ENCODE measurements around the gene UCMA. TPM values are rescaled to one million over a fixed set of nuclear protein-coding genes. Genes with fewer than 3 reads are reported as not detected.

The UCMA gene
- total RNA-seq, 1 experiment from 2014 or later: not detected

DNA sequence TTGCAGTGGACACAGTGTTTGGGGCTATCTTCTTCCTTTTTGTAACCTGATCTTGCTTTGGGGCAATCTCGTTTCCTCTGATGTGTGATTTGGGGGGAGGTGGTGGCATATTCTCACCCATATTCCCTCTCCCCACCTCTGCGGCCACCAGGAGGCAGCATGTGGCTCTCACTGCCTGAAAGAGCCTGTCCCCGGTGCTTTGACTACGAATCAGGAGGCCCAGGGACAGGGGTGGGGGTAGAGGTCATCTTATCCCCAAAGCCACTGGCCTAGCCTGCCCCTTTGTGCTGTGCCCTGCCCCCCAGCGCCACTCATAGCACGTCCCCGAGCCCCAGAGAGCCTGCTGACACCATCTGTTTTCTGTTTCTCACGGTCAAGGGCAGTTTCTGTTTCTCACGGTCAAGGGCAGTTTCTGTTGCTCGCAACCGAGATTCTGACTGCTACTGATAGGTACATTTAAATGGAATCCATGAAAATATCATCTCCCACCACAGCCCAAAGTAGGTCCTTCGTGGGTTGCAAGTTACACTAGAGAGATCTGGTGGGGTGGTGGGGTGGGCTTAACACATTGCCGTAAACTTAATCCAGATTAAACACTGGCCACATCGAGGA is 37.5 kb upstream of the UCMA start:
- peaks cover 12 to 18% of the 10 kb centered on the region in 2 experiments for H3K4me1 ChIP-seq (ENCODE audit: control insufficient read depth in 1 of 2, insufficient read depth in 2 of 2, low read length in 2 of 2)
- H3K4me3 ChIP-seq (replicated peaks in 1 of 2; ENCODE audit: low read depth in 1 of 2, low read length in 2 of 2): no peak overlapping the region
- H3K4me2 ChIP-seq (ENCODE audit: low read length): peak overlapping the region; percentile 57
- peak overlapping the region; percentile 52 for H2AFZ ChIP-seq (ENCODE audit: low read depth, low read length, poor library complexity, severe bottlenecking)
- no peaks in the 10 kb centered on the region for H3K27me3 ChIP-seq (ENCODE audit: insufficient read depth, low read length)
- H3K36me3 ChIP-seq (ENCODE audit: control insufficient read depth in 1 of 2, insufficient read depth in 2 of 2, low read length in 2 of 2): no peaks in the 10 kb centered on the region
- no peak overlapping the region for H3K27ac ChIP-seq (ENCODE audit: low read depth, low read length)
- no peaks in the 10 kb centered on the region for H3K9me3 ChIP-seq (ENCODE audit: control insufficient read depth in 1 of 2, insufficient read depth in 1 of 2, low read depth in 1 of 2, low read length in 2 of 2)
- ATAC-seq (peak; percentile 96), DNase-seq (ENCODE audit: low read depth, low spot score) (peak; percentile 32)
- H4K20me1 ChIP-seq (ENCODE audit: insufficient read depth): no peaks in the 10 kb centered on the region
- H3K9ac ChIP-seq (ENCODE audit: low read length): no peak overlapping the region
- CTCF ChIA-PET: interaction anchor here (2.1 kb wide), 1 partner anchor 31 kb away, joined by 11 read pairs; no protein-coding TSS in a partner anchor
- BruUV-seq (replicated peaks): no TSS peak
- RAD21 ChIA-PET (ENCODE audit: low non-redundant PET in 1 of 2, low total read pairs in 2 of 2, uncharacterized antibody in 2 of 2, unreplicated experiment in 2 of 2): no interaction called here
- POLR2A ChIA-PET: no interaction called here
- TF ChIP-seq EZH2 (IDR thresholded peaks at IDR 0.05): no peak
- TF ChIP-seq, protein P1, sequence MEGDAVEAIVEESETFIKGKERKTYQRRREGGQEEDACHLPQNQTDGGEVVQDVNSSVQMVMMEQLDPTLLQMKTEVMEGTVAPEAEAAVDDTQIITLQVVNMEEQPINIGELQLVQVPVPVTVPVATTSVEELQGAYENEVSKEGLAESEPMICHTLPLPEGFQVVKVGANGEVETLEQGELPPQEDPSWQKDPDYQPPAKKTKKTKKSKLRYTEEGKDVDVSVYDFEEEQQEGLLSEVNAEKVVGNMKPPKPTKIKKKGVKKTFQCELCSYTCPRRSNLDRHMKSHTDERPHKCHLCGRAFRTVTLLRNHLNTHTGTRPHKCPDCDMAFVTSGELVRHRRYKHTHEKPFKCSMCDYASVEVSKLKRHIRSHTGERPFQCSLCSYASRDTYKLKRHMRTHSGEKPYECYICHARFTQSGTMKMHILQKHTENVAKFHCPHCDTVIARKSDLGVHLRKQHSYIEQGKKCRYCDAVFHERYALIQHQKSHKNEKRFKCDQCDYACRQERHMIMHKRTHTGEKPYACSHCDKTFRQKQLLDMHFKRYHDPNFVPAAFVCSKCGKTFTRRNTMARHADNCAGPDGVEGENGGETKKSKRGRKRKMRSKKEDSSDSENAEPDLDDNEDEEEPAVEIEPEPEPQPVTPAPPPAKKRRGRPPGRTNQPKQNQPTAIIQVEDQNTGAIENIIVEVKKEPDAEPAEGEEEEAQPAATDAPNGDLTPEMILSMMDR (IDR thresholded peaks at IDR 0.05 in 2 of 3, conservative IDR thresholded peaks at IDR 0.05 in 1 of 3; ENCODE audit: borderline replicate concordance in 1 of 3, insufficient read depth in 1 of 3, low read depth in 2 of 3, low read length in 2 of 3): peak; percentile 44 to 81 (median 81); a peak in 5 of 6 replicates
- TF ChIP-seq RAD21 (IDR thresholded peaks at IDR 0.05; ENCODE audit: low read depth): peak; percentile 51
- no peak for TF ChIP-seq CEBPB (IDR thresholded peaks at IDR 0.05; ENCODE audit: low read depth)
- H3K9me2 ChIP-seq (ENCODE audit: insufficient read depth): no peaks in the 10 kb centered on the region
- no peaks in the 10 kb centered on the region for H3K79me2 ChIP-seq (ENCODE audit: insufficient read depth, low read length)
- intact Hi-C loops (cut with micrococcal nuclease): no loop called here

DNA sequence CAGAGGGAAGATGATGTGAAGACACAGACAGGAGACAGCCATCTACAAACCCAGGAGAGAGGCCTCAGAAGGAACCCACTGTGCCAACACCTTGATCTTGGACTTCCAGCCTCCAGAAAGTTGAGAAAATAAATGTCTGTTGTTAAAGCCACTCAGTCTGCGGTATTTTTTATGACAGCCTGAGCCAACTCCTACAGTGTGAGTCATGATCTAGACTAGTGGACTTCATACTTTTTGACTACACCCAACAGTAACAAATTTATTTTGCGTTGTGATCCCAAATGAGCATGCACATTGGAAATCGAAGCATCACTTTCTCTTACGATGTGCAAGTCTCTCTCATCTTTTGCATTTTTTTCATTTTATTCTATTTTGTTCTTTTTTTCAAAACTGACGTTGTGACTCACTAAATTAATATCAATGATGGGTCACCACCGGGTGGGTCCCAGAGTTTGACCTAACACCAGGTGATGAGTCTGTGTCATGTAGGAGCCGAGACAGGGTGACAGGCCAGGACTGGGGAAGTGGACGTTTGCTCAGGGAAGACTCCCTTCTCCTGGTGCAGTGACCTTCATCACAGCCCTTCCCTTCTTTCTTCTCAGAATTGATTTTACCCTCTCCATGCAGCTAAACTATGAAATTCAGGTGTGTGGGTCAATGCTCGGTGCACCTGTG is 36.8 kb upstream of the UCMA start:
- ChIA-PET RAD21 (ENCODE audit: low non-redundant PET in 1 of 2, low total read pairs in 2 of 2, uncharacterized antibody in 2 of 2, unreplicated experiment in 2 of 2) (no interaction called here), POLR2A (no interaction called here), CTCF (interaction anchor here (2.1 kb wide), 1 partner anchor 32 kb away, joined by 11 read pairs; no protein-coding TSS in a partner anchor)
- Histone ChIP-seq H3K27me3 (ENCODE audit: insufficient read depth, low read length) (no peaks in the 10 kb centered on the region), H3K27ac (ENCODE audit: low read depth, low read length) (no peak overlapping the region), H3K9me2 (ENCODE audit: insufficient read depth) (no peaks in the 10 kb centered on the region), H2AFZ (ENCODE audit: low read depth, low read length, poor library complexity, severe bottlenecking) (peak overlapping the region; percentile 52), H3K9ac (ENCODE audit: low read length) (no peak overlapping the region), H3K79me2 (ENCODE audit: insufficient read depth, low read length) (no peaks in the 10 kb centered on the region), H3K36me3 (ENCODE audit: control insufficient read depth in 1 of 2, insufficient read depth in 2 of 2, low read length in 2 of 2) (no peaks in the 10 kb centered on the region), H3K4me2 (ENCODE audit: low read length) (peak overlapping the region; percentile 57), H3K4me1 (ENCODE audit: control insufficient read depth in 1 of 2, insufficient read depth in 2 of 2, low read length in 2 of 2) (peaks cover 12 to 18% of the 10 kb centered on the region in 2 experiments), H4K20me1 (ENCODE audit: insufficient read depth) (no peaks in the 10 kb centered on the region), H3K4me3 (replicated peaks in 1 of 2; ENCODE audit: low read depth in 1 of 2, low read length in 2 of 2) (no peak overlapping the region), H3K9me3 (ENCODE audit: control insufficient read depth in 1 of 2, insufficient read depth in 1 of 2, low read depth in 1 of 2, low read length in 2 of 2) (no peaks in the 10 kb centered on the region)
- peak; percentile 19 for DNase-seq (ENCODE audit: low read depth, low spot score)
- BruUV-seq (replicated peaks): no TSS peak
- intact Hi-C loops (cut with micrococcal nuclease): no loop called here
- ATAC-seq: peak; percentile 64
- TF ChIP-seq, protein P2, sequence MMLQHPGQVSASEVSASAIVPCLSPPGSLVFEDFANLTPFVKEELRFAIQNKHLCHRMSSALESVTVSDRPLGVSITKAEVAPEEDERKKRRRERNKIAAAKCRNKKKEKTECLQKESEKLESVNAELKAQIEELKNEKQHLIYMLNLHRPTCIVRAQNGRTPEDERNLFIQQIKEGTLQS (IDR thresholded peaks at IDR 0.05): no peak
- peak; percentile 10; the same call in 1 of the 2 replicates for TF ChIP-seq JUND (IDR thresholded peaks at IDR 0.05)
- TF ChIP-seq RAD21 (IDR thresholded peaks at IDR 0.05; ENCODE audit: low read depth): no peak
- no peak for TF ChIP-seq POLR2A (IDR thresholded peaks at IDR 0.05; ENCODE audit: borderline replicate concordance, extremely low read depth, insufficient read depth, insufficient read length)
- TF ChIP-seq SIN3A (IDR thresholded peaks at IDR 0.05; ENCODE audit: low read depth): no peak
- TF ChIP-seq POLR2AphosphoS5 (IDR thresholded peaks at IDR 0.05; ENCODE audit: low read depth, low read length): no peak
- no peak for TF ChIP-seq EZH2phosphoT487 (IDR thresholded peaks at IDR 0.05; ENCODE audit: borderline replicate concordance)
- TF ChIP-seq ELF1 (IDR thresholded peaks at IDR 0.05; ENCODE audit: borderline replicate concordance, low read depth): no peak
- TF ChIP-seq TCF7L2 (IDR thresholded peaks at IDR 0.05; ENCODE audit: borderline replicate concordance, extremely low read depth, insufficient read depth, insufficient read length): no peak
- no peak for TF ChIP-seq SRF (IDR thresholded peaks at IDR 0.05; ENCODE audit: low read depth)
- TF ChIP-seq FOSL1 (IDR thresholded peaks at IDR 0.05; ENCODE audit: low read depth): peak; percentile 55
- no peak for TF ChIP-seq SP1 (IDR thresholded peaks at IDR 0.05; ENCODE audit: low read depth)

All from HCT116 (cell line).